HG03159 (cell line): ENCODE measurements around the gene ZNF362.

Experiments
- ATAC-seq: cut with Tn5 transposase; IDR thresholded peaks from one replicate; pipeline ENCODE4 v1.9.1; 2021; ENCODE audit warnings: mild to moderate bottlenecking, moderate library complexity; ENCODE audit not compliant: unreplicated experiment

The ZNF362 gene

DNA sequence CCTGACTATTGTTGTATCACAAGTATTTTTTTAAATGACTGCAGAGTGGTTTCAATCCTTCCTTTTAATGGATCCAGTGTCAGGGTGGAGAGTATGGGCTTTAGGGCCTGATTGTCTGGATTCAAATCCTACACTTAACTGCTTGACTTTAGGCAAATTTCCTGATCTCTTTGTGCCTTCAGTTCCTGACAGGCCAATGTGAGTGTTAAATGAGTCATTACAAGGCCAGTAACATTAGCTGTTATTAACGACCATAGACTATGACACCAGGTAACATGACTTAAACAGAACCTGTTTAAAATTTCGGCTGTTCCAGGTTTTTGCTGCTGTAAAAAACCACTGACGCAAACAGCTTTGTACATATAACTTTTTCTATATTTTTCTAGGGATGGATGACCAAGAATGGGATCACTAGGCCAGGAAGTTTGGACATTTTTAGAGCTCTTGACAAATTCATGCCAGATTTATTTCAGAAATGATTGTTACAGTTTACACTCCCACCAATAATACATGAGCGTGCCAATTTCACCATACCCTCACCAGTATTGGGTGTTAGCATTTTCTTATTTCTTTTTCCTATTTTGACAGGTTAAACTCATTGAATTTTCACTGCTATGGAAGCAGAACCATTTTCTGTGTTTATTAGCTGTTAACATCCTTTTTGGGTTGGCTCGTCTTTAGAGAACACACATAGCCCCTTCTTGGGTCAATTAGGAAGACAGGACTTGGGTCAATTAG lies 11.3 kb downstream of the ZNF362 start:
- no peak for ATAC-seq

- ATAC-seq: no peak
Measured at GRCh38 chr1:33268457-33268856, 12.2 kb downstream of the ZNF362 start.

DNA sequence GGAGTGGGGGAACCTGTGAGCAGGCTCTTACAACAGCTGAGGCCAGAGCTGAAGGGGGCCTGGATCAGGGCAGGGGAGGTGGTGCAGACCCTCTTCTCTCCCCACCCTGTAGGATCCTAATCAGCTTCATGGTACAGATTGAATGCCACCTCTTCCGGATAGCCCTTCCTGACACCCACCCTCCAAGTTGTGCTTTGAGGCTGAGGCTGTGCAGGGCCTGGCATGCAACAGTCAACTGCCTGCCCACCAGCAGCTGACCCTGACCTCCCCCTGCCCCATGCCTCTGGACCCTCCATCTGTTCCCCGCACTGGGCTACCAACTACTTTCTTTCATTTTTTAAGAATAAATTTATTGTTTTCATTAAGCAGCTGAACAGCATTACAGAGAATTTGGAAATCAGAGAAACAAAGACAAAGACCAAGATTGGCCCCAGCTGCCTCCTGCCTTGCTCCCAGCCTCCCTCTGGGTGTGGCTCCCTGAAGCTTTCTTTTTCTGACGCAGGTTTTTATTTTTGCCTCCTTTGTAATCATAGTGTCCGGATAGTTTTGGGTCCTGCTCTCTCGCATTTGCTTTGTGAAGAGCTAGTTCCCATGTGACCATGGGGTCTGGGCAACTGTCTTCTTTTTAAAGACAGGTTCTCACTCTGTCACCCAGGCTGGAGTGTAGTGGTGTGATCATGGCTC lies 12.8 kb downstream of the ZNF362 start:
- no peak for ATAC-seq

GRCh38 chr1:33269621-33270020 lies 13.3 kb downstream of the ZNF362 start:
- no peak for ATAC-seq

DNA sequence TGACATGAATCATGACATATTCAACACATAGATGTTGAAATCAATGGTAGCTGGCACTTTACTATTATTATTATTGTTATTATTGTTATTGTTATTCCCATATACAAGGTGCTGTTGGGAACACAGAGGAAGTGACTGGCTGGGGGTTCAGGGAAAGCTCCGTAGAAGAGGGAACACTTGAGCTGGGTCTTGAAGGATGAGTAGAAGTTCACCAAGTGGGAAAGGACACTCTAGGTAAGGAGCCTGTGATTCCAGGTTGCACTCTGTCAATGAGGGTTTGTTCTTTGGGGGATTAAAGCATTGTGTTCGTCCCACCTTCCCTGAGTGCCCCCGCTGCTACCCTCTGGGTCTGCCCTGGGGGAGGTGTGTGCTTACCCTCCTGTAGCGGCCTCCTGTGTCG lies 14.1 kb downstream of the ZNF362 start:
- ATAC-seq: no peak

DNA sequence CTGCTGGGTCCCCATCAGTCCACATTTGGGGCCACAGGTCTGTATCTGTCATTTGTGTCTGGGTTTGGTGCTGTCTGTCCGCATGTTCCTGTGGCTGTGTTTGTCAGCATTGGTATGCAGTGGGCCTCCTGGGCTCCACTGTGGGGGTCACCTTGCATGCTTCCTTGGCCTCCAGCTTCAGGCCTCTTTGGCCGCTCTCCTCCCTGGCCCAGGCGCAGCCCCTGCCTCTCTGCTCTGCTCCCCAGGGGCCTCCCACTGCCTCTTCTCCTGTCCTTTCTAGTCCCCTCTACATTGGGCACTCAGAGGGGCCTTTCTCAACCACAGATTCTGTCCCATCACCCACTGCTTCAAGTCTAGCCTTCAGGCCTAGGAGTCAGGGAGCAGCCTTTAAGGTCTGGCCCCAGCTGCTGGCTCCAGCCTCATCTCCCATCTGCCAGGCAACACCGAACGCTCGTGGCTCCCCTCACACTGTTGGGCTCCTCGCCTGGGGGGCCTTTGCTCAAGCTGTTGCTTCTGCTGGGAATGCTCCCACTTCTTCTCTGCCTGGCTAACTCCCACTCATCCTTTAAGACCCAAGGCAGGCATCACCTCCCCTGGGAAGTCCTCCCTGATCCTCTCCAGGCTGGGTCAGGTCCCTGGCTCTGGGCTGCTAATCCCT lies 14.6 kb downstream of the ZNF362 start:
- ATAC-seq: no peak

GRCh38 chr1:33271666-33272505 lies 15.6 kb downstream of the ZNF362 start:
- ATAC-seq: no peak

GRCh38 chr1:33272509-33272908 lies 16.2 kb downstream of the ZNF362 start:
- no peak for ATAC-seq

- no peak for ATAC-seq
Measured at GRCh38 chr1:33272930-33273329, 16.6 kb downstream of the ZNF362 start.

- no peak for ATAC-seq
Measured at GRCh38 chr1:33273406-33273805, 17.1 kb downstream of the ZNF362 start.

DNA sequence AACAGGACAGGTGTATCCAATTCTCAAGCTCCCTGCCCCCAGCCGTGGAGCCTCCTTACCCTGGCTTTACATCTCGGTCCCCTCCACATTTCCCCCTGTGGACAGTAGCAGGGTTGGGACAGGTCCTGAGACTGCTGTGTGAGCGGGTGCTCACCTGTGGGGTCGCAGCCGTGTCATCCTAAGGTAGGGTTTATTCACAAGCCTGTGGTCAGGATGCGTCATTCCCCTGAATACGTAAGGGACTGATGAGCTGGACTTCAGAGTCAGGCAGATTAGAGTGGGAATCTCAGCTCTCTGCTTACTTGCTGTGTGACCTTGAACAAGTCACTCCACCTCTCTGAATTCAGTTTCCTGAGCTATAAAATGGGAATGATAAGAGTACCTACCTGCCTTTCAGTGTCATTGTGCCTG lies 17.7 kb downstream of the ZNF362 start:
- no peak for ATAC-seq

- ATAC-seq: no peak
Measured at GRCh38 chr1:33274446-33274845, 18.2 kb downstream of the ZNF362 start.

DNA sequence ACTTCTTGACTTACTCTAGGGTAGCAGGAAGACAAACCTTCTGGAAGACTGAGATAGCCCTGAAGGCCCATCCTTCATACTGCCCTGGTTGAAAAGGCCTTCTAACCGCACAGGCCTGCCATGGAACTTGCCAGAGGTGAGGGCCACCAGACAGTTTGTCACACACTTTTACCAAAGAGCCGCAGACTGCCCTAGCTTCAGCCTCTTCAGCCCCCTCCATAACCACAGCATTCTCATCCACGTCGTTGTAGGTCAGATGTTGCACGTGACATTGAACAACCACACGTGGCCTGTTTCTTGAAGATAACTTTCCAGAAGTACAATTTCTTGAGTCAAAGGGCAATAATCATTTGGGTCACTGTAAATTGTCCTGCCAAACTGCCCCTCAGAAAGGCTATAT lies 18.9 kb downstream of the ZNF362 start:
- ATAC-seq: no peak

DNA sequence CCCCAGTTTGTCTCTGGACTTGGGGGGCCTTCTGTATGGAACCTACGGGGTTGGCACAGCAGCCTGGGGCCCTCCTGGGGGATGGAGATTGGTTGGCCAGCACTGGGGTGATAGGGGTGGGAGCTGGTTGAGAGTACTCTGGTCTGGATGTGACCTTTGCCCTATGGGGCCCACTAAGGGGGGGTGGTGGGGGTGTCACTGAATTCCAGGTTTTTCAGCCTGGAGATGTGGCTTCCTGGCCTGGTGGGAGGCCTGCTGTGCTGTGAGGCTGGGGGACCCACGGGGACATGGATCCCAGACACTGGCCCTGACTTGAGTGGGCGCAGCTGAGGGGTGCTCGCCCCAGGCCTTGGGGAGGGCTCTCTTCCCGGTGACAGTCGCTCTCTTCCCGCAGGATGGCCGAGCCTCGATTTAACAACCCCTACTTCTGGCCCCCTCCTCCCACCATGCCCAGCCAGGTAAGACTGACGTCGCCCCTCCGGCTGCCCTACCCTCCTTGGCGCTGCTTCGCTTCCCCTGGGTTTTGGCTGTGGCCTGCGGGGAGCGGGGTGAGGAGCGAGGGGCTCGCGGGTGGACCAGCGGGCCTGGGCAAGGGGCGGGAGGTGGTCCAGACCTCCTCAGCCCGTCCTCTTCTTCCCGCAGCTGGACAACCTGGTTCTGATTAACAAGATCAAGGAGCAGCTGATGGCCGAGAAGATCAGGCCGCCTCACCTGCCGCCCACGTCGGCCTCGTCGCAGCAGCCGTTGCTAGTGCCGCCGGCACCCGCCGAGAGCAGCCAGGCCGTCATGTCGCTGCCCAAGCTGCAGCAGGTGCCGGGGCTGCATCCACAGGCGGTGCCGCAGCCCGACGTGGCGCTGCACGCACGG lies 19.6 kb downstream of the ZNF362 start:
- no peak for ATAC-seq

GRCh38 chr1:33276573-33277298 lies 20.4 kb downstream of the ZNF362 start:
- no peak for ATAC-seq

- ATAC-seq: no peak
Measured at GRCh38 chr1:33277488-33278084, 21.3 kb downstream of the ZNF362 start.

DNA sequence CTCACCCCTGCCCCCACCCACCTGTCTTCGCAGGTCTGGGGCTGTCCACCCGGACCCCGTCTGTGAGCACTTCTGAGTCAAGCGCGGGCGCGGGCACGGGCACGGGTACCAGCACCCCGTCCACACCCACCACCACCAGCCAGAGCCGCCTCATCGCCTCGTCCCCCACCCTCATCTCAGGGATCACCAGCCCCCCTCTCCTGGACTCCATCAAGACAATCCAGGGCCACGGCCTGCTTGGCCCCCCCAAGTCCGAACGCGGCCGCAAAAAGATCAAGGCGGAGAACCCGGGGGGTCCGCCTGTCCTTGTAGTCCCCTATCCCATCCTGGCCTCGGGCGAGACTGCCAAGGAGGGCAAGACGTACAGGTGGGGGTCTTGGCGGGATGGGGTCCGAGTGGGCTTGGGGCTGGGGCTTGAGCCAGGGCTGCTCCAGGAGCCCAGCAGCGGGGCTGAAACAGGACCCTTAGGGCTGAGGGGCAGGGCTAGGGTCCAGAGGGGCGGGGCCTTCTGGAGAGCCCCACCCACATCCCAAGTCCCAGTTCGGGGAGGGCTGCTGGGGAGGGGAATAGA lies 23.9 kb downstream of the ZNF362 start:
- ATAC-seq: no peak

DNA sequence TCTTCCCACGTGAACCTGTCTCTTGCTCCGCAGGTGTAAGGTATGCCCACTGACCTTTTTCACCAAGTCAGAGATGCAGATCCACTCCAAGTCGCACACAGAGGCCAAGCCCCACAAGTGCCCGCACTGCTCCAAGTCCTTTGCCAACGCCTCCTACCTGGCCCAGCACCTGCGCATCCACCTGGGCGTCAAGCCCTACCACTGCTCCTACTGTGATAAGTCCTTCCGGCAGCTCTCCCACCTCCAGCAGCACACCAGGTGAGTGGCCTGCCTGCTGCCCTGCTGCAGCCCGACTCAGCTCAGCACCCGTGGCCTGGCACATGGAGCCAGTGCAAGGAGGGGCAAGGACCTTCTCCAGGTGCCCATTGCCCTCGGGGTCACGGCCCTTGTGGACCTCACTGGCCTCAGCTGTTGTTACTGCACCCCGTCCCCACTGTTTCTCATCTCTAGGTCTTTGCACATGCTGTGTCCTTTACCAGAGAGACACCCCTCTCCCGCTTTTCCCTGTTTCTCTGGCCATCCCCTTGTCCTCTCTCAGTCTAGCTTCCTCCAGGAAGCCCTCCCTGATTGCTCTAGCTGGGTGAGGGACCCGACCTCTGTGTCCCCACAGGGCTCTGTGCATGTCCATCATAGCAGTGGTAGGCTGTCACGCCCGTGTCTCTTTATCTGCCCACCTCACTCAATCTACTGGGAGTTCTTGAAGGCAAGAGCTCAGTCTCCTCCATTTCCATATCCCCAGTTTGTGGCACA lies 25.4 kb downstream of the ZNF362 start:
- no peak for ATAC-seq
